ENCODE measurements around the gene SFMBT1. TPM values are rescaled to one million over a fixed set of nuclear protein-coding genes. Genes with fewer than 3 reads are reported as not detected.

Gene SFMBT1
- total RNA-seq, 2 donors from 2014 or later: 6.9 to 10.3 TPM

DNA sequence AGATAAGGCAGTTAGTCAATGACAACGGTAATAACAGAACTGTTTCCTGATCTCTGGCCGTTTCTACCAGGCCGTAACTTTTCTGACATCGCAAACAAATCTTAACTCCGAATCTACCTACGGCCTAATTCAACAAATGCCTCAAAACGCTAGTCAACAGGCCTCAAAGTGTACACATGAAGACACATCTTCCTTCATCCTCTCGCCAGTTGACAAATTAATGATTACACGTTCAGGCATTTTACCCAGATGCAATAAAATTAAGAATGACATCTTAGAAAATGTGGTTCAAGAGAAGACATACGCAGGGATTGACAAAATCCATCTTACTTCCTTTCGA, 1.5 kb downstream of the SFMBT1 start:
- Mint-ChIP-seq H3K4me1 (peaks cover 28% of the 10 kb centered on the region), H3K27me3 (ENCODE audit: insufficient read depth) (peaks cover 35% of the 10 kb centered on the region), H3K4me3 (peak overlapping the region; percentile 79), H3K9me3 (no peaks in the 10 kb centered on the region), H3K27ac (peak overlapping the region; percentile 74), H3K36me3 (ENCODE audit: low read depth) (no peaks in the 10 kb centered on the region)
- TF ChIP-seq, protein P1, sequence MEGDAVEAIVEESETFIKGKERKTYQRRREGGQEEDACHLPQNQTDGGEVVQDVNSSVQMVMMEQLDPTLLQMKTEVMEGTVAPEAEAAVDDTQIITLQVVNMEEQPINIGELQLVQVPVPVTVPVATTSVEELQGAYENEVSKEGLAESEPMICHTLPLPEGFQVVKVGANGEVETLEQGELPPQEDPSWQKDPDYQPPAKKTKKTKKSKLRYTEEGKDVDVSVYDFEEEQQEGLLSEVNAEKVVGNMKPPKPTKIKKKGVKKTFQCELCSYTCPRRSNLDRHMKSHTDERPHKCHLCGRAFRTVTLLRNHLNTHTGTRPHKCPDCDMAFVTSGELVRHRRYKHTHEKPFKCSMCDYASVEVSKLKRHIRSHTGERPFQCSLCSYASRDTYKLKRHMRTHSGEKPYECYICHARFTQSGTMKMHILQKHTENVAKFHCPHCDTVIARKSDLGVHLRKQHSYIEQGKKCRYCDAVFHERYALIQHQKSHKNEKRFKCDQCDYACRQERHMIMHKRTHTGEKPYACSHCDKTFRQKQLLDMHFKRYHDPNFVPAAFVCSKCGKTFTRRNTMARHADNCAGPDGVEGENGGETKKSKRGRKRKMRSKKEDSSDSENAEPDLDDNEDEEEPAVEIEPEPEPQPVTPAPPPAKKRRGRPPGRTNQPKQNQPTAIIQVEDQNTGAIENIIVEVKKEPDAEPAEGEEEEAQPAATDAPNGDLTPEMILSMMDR (conservative IDR thresholded peaks at IDR 0.05): no peak
- H3K4me3 ChIP-seq (ENCODE audit: low read length): peak overlapping the region; percentile 83
- H3K9ac ChIP-seq (ENCODE audit: extremely low read depth, low read length, poor library complexity, severe bottlenecking): no peak overlapping the region
- peaks cover 22% of the 10 kb centered on the region for H3K27me3 ChIP-seq (ENCODE audit: control insufficient read depth, insufficient read depth, low read length, poor library complexity, severe bottlenecking)
- H3K9me3 ChIP-seq (ENCODE audit: control insufficient read depth, low read length): no peaks in the 10 kb centered on the region
- H3K36me3 ChIP-seq (ENCODE audit: control insufficient read depth, insufficient read depth, low read length): no peaks in the 10 kb centered on the region
- no peak for DNase-seq
- H3K4me1 ChIP-seq (ENCODE audit: control insufficient read depth, insufficient read depth, low read length): peaks cover 4% of the 10 kb centered on the region
- 72 to 81% methylated on average over 11 of the region's 11 CpGs for WGBS, 2 experiments (ENCODE audit: insufficient coverage in 1 of 2, insufficient read length in 1 of 2)
- no peak overlapping the region for H3K27ac ChIP-seq (ENCODE audit: low read depth, low read length)

GRCh38 chr3:53043738-53044137, 2.1 kb downstream of the SFMBT1 start:
- H3K27me3 ChIP-seq (ENCODE audit: control insufficient read depth, insufficient read depth, low read length, poor library complexity, severe bottlenecking): peaks cover 22% of the 10 kb centered on the region

DNA sequence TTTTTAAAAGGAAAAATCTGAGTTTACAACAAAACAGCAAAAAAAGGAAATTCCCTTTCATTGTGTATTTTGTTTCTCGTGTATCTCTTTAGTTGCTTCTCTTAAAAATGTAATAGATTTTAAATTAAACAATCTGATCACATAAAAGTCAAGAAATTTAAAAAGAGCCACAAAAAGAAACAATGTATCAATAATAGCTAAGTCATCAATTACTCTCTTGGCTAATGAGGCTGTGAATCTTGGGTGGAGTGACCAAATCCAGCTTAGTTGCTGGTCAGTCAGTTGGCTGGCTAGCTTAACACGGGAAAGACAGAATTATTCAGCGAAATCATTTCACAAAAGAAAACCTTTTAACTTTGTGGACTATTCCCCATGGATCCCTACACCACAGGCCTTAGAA, 3.2 kb downstream of the SFMBT1 start:
- peaks cover 4% of the 10 kb centered on the region for H3K4me1 ChIP-seq (ENCODE audit: control insufficient read depth, insufficient read depth, low read length)
- WGBS, 2 experiments (ENCODE audit: insufficient coverage in 1 of 2, insufficient read length in 1 of 2): 84 to 95% methylated on average over 2 of the region's 3 CpGs
- no peaks in the 10 kb centered on the region for H3K36me3 Mint-ChIP-seq (ENCODE audit: low read depth)

More at GRCh38 chr3:53043738-53044137, 2.1 kb downstream of the SFMBT1 start:
- Mint-ChIP-seq H3K27ac (no peak overlapping the region), H3K36me3 (ENCODE audit: low read depth) (no peaks in the 10 kb centered on the region), H3K4me1 (peaks cover 31% of the 10 kb centered on the region), H3K4me3 (no peak overlapping the region), H3K27me3 (ENCODE audit: insufficient read depth) (peaks cover 32% of the 10 kb centered on the region), H3K9me3 (no peaks in the 10 kb centered on the region)
- Histone ChIP-seq H3K9me3 (ENCODE audit: control insufficient read depth, low read length) (no peaks in the 10 kb centered on the region), H3K4me3 (ENCODE audit: low read length) (no peak overlapping the region), H3K9ac (ENCODE audit: extremely low read depth, low read length, poor library complexity, severe bottlenecking) (no peak overlapping the region), H3K27ac (ENCODE audit: low read depth, low read length) (no peak overlapping the region), H3K4me1 (ENCODE audit: control insufficient read depth, insufficient read depth, low read length) (peaks cover 4% of the 10 kb centered on the region), H3K36me3 (ENCODE audit: control insufficient read depth, insufficient read depth, low read length) (no peaks in the 10 kb centered on the region)
- TF ChIP-seq, protein P1 (conservative IDR thresholded peaks at IDR 0.05): no peak
- 95% methylated on average over 2 of the region's 2 CpGs; no CpG with 5 or more reads in 1 of the 2 experiments for WGBS, 2 experiments (ENCODE audit: insufficient coverage in 1 of 2, insufficient read length in 1 of 2)
- DNase-seq: no peak

More for the DNA sequence above, 3.2 kb downstream of the SFMBT1 start:
- no peak overlapping the region for H3K4me3 ChIP-seq (ENCODE audit: low read length)
- H3K27ac ChIP-seq (ENCODE audit: low read depth, low read length): no peak overlapping the region
- peaks cover 31% of the 10 kb centered on the region for H3K4me1 Mint-ChIP-seq
- peaks cover 21% of the 10 kb centered on the region for H3K27me3 Mint-ChIP-seq (ENCODE audit: insufficient read depth)
- H3K9ac ChIP-seq (ENCODE audit: extremely low read depth, low read length, poor library complexity, severe bottlenecking): no peak overlapping the region
- H3K9me3 ChIP-seq (ENCODE audit: control insufficient read depth, low read length): no peaks in the 10 kb centered on the region
- TF ChIP-seq, protein P1 (conservative IDR thresholded peaks at IDR 0.05): no peak
- H3K27me3 ChIP-seq (ENCODE audit: control insufficient read depth, insufficient read depth, low read length, poor library complexity, severe bottlenecking): peaks cover 16% of the 10 kb centered on the region
- no peak overlapping the region for H3K4me3 Mint-ChIP-seq
- no peak overlapping the region for H3K27ac Mint-ChIP-seq
- no peaks in the 10 kb centered on the region for H3K9me3 Mint-ChIP-seq
- no peak for DNase-seq
- no peaks in the 10 kb centered on the region for H3K36me3 ChIP-seq (ENCODE audit: control insufficient read depth, insufficient read depth, low read length)

Data from endodermal cell (in vitro differentiated cells).